Suprapubic skin (tissue), 4 donors: ENCODE measurements around the gene MYL3.

Source experiments
- CTCF ChIP-seq, 2 donors: fragments of 200-600 bp in 1 of 2; fragments of 450-650 bp in 1 of 2; sonication (generic) in 1 of 2; IDR thresholded peaks; one replicate each; pipeline ENCODE4 v1.5.1; 2016 to 2019; ENCODE audit warnings: antibody characterized with exemption in 2 of 2, mild to moderate bottlenecking in 1 of 2, moderate library complexity in 1 of 2
- EP300 ChIP-seq: sonication (generic); formaldehyde crosslinking; IDR thresholded peaks from one replicate; pipeline ENCODE4 v1.6.1; 2017; ENCODE audit warnings: antibody characterized with exemption
- POLR2A ChIP-seq, 2 donors: fragments of 450-650 bp; IDR thresholded peaks; one replicate each; pipeline ENCODE4 v1.6.1; 2017; ENCODE audit warnings: antibody characterized with exemption in 2 of 2, mild to moderate bottlenecking in 2 of 2, moderate library complexity in 2 of 2
- POLR2AphosphoS5 ChIP-seq, 3 donors: sonication (generic); formaldehyde crosslinking; IDR thresholded peaks; one replicate each; pipeline ENCODE4 v1.6.1; 2017; ENCODE audit warnings: antibody characterized with exemption in 3 of 3

GRCh38 chr3:46861605-46862368 is 1.5 kb downstream of the MYL3 start:
- no peak for TF ChIP-seq CTCF (IDR thresholded peaks at IDR 0.05)
- no peak for TF ChIP-seq POLR2AphosphoS5 (IDR thresholded peaks at IDR 0.05)
- TF ChIP-seq EP300: no peak
- no peak for TF ChIP-seq POLR2A (IDR thresholded peaks at IDR 0.05)
